AG09309 (cell line): Measurements from ENCODE around the gene DDX5.

ENCODE experiments used
- DNase-seq: peaks from one replicate; pipeline ENCODE4 v3.0.0-alpha.2; 2010; ENCODE audit warnings: low read depth
- H3K4me3 ChIP-seq: 2 replicates; pipeline ENCODE4 v1.5.1; 2011; ENCODE audit warnings: mild to moderate bottlenecking, low read depth, low read length, moderate library complexity; ENCODE audit not compliant: control insufficient read depth
- CTCF ChIP-seq: IDR thresholded peaks from 2 replicates; pipeline ENCODE4 v1.5.1; 2011; ENCODE audit warnings: mild to moderate bottlenecking, low read depth, low read length, inconsistent platforms; ENCODE audit not compliant: insufficient read depth, control insufficient read depth; ENCODE audit errors: missing control alignments

The DDX5 gene

GRCh38 chr17:64515829-64516228 is 9.7 kb upstream of the DDX5 start:
- no peak overlapping the region for H3K4me3 ChIP-seq
- no peak for DNase-seq
- TF ChIP-seq CTCF, result no peak

- TF ChIP-seq CTCF, result no peak
- H3K4me3 ChIP-seq, result no peak overlapping the region
- no peak for DNase-seq
Observed at GRCh38 chr17:64515419-64515818, 9.3 kb upstream of the DDX5 start.

GRCh38 chr17:64509179-64509578 is 3.1 kb upstream of the DDX5 start:
- H3K4me3 ChIP-seq, result no peak overlapping the region
- TF ChIP-seq CTCF, result no peak
- DNase-seq, result no peak

- TF ChIP-seq CTCF, result no peak
- DNase-seq, result no peak
- H3K4me3 ChIP-seq, result peak overlapping the region; percentile 97; the same call in 1 of the 2 replicates
Observed at GRCh38 chr17:64508683-64509082, 2.6 kb upstream of the DDX5 start.

GRCh38 chr17:64507413-64507782 is 1.3 kb upstream of the DDX5 start:
- TF ChIP-seq CTCF, result peak; percentile 53
- peak; percentile 43 for DNase-seq
- H3K4me3 ChIP-seq, result peak overlapping the region; percentile 97

- no peak for TF ChIP-seq CTCF
- peak; percentile 98 for DNase-seq
- peak within 1 kb of the TSS; percentile 97 for H3K4me3 ChIP-seq
Observed at GRCh38 chr17:64506576-64507412, 705 bp upstream of the DDX5 start, which contains the start of gene CEP95. CEP95 (plus strand) TSS chr17:64506977; CDS start chr17:64507098, 121 bp downstream.
